Neuron (in vitro differentiated cells): ENCODE data around the gene CHGA.

ENCODE experiments used
- H2AFZ ChIP-seq: one replicate; pipeline ENCODE4 v1.6.1; 2013; ENCODE audit warnings: low read depth, mild to moderate bottlenecking, inconsistent platforms, low read length, moderate library complexity
- H3K27me3 ChIP-seq: one replicate; pipeline ENCODE4 v1.6.1; 2013; ENCODE audit warnings: low read length; ENCODE audit not compliant: insufficient read depth
- H3K36me3 ChIP-seq: one replicate; pipeline ENCODE4 v1.6.1; 2013; ENCODE audit warnings: low read length; ENCODE audit not compliant: insufficient read depth
- H3K4me1 ChIP-seq: one replicate; pipeline ENCODE4 v1.6.1; 2013; ENCODE audit warnings: low read length; ENCODE audit not compliant: insufficient read depth
- H3K4me3 ChIP-seq: 2 replicates; pipeline ENCODE4 v1.5.1; 2013; ENCODE audit warnings: mild to moderate bottlenecking, low read length, moderate library complexity
- H3K9me3 ChIP-seq: one replicate; pipeline ENCODE4 v1.6.1; 2013; ENCODE audit warnings: low read length

Gene CHGA

GRCh38 chr14:92937051-92937937, 14.3 kb downstream of the CHGA start:
- no peaks in the 10 kb centered on the region for H3K9me3 ChIP-seq
- H3K4me1 ChIP-seq: no peaks in the 10 kb centered on the region
- no peak overlapping the region for H3K4me3 ChIP-seq
- no peaks in the 10 kb centered on the region for H3K27me3 ChIP-seq
- H3K36me3 ChIP-seq: no peaks in the 10 kb centered on the region
- no peak overlapping the region for H2AFZ ChIP-seq

- no peaks in the 10 kb centered on the region for H3K9me3 ChIP-seq
- peaks cover 2% of the 10 kb centered on the region for H3K36me3 ChIP-seq
- no peak overlapping the region for H3K4me3 ChIP-seq
- H2AFZ ChIP-seq: no peak overlapping the region
- H3K27me3 ChIP-seq: no peaks in the 10 kb centered on the region
- H3K4me1 ChIP-seq: no peaks in the 10 kb centered on the region
These were observed 15.4 kb downstream of the CHGA start for GRCh38 chr14:92938235-92938875.

GRCh38 chr14:92938890-92939671, 16.1 kb downstream of the CHGA start:
- Histone ChIP-seq H3K9me3 (no peaks in the 10 kb centered on the region), H3K4me1 (no peaks in the 10 kb centered on the region), H2AFZ (no peak overlapping the region), H3K27me3 (no peaks in the 10 kb centered on the region), H3K36me3 (peaks cover 2% of the 10 kb centered on the region), H3K4me3 (no peak overlapping the region)

GRCh38 chr14:92939699-92940098, 16.7 kb downstream of the CHGA start:
- H3K27me3 ChIP-seq: no peaks in the 10 kb centered on the region

GRCh38 chr14:92940543-92940942, 17.6 kb downstream of the CHGA start:
- H3K9me3 ChIP-seq: no peaks in the 10 kb centered on the region
- no peaks in the 10 kb centered on the region for H3K27me3 ChIP-seq
- no peaks in the 10 kb centered on the region for H3K4me1 ChIP-seq
- peaks cover 2% of the 10 kb centered on the region for H3K36me3 ChIP-seq
- H3K4me3 ChIP-seq: no peak overlapping the region
- H2AFZ ChIP-seq: no peak overlapping the region

More at GRCh38 chr14:92939699-92940098, 16.7 kb downstream of the CHGA start:
- Histone ChIP-seq H2AFZ (no peak overlapping the region), H3K4me1 (no peaks in the 10 kb centered on the region), H3K36me3 (peaks cover 2% of the 10 kb centered on the region), H3K4me3 (no peak overlapping the region), H3K9me3 (no peaks in the 10 kb centered on the region)

- H3K4me1 ChIP-seq: no peaks in the 10 kb centered on the region
- peaks cover 5% of the 10 kb centered on the region for H3K36me3 ChIP-seq
- no peak overlapping the region for H2AFZ ChIP-seq
- H3K27me3 ChIP-seq: no peaks in the 10 kb centered on the region
- H3K4me3 ChIP-seq: no peak overlapping the region
- no peaks in the 10 kb centered on the region for H3K9me3 ChIP-seq
These were observed 18.6 kb downstream of the CHGA start for GRCh38 chr14:92941531-92941930.

GRCh38 chr14:92942136-92942535, 19.2 kb downstream of the CHGA start:
- no peaks in the 10 kb centered on the region for H3K27me3 ChIP-seq
- no peaks in the 10 kb centered on the region for H3K9me3 ChIP-seq
- H3K4me3 ChIP-seq: no peak overlapping the region
- H3K4me1 ChIP-seq: no peaks in the 10 kb centered on the region
- H3K36me3 ChIP-seq: peaks cover 5% of the 10 kb centered on the region
- no peak overlapping the region for H2AFZ ChIP-seq

- no peak overlapping the region for H2AFZ ChIP-seq
These were observed 19.6 kb downstream of the CHGA start for GRCh38 chr14:92942576-92942975.

GRCh38 chr14:92942976-92943710, 20.2 kb downstream of the CHGA start:
- no peaks in the 10 kb centered on the region for H3K27me3 ChIP-seq
- H2AFZ ChIP-seq: no peak overlapping the region
- no peak overlapping the region for H3K4me3 ChIP-seq
- H3K36me3 ChIP-seq: peaks cover 5% of the 10 kb centered on the region
- no peaks in the 10 kb centered on the region for H3K4me1 ChIP-seq
- no peaks in the 10 kb centered on the region for H3K9me3 ChIP-seq

More at GRCh38 chr14:92942576-92942975, 19.6 kb downstream of the CHGA start:
- no peaks in the 10 kb centered on the region for H3K4me1 ChIP-seq
- H3K9me3 ChIP-seq: no peaks in the 10 kb centered on the region
- H3K36me3 ChIP-seq: peaks cover 5% of the 10 kb centered on the region
- no peak overlapping the region for H3K4me3 ChIP-seq
- no peaks in the 10 kb centered on the region for H3K27me3 ChIP-seq

GRCh38 chr14:92943855-92944570, 21.1 kb downstream of the CHGA start:
- no peak overlapping the region for H2AFZ ChIP-seq
- H3K27me3 ChIP-seq: no peaks in the 10 kb centered on the region
- H3K4me1 ChIP-seq: no peaks in the 10 kb centered on the region
- H3K9me3 ChIP-seq: no peaks in the 10 kb centered on the region
- H3K4me3 ChIP-seq: no peak overlapping the region
- H3K36me3 ChIP-seq: peaks cover 5% of the 10 kb centered on the region

GRCh38 chr14:92944976-92945375, 22.0 kb downstream of the CHGA start:
- Histone ChIP-seq H2AFZ (no peak overlapping the region), H3K4me3 (no peak overlapping the region), H3K36me3 (peaks cover 5% of the 10 kb centered on the region), H3K27me3 (no peaks in the 10 kb centered on the region), H3K4me1 (no peaks in the 10 kb centered on the region), H3K9me3 (no peaks in the 10 kb centered on the region)

- Histone ChIP-seq H3K9me3 (no peaks in the 10 kb centered on the region), H3K4me1 (no peaks in the 10 kb centered on the region)
These were observed 22.6 kb downstream of the CHGA start for GRCh38 chr14:92945544-92945943.

More at GRCh38 chr14:92945544-92945943, 22.6 kb downstream of the CHGA start:
- Histone ChIP-seq H3K27me3 (no peaks in the 10 kb centered on the region), H2AFZ (no peak overlapping the region), H3K36me3 (peaks cover 5% of the 10 kb centered on the region), H3K4me3 (no peak overlapping the region)
